ENCODE data around the gene SLC7A5. TPM values are rescaled to one million over a fixed set of nuclear protein-coding genes. Genes with fewer than 3 reads are reported as not detected.

SLC7A5 gene
- total and polyA plus RNA-seq, 2 donors (not counting 3 experiments of a cell fraction or from before 2014, with no cell fraction given): 14.1 to 29.2 TPM

- dilution Hi-C loops (cut with MboI; ENCODE audit: extremely low pct_ligation_motif_present, low sequenced_read_pairs) (no loop called here), intact Hi-C loops (cut with micrococcal nuclease) (no loop called here)
- no peak overlapping the region for H3K4me2 ChIP-seq (ENCODE audit: insufficient read depth, low read length)
- H2AFZ ChIP-seq (ENCODE audit: low read depth, low read length): no peak overlapping the region
- no peak for TF ChIP-seq MYC (IDR thresholded peaks at IDR 0.05; ENCODE audit: low read depth, low read length)
- TF ChIP-seq, protein P1, sequence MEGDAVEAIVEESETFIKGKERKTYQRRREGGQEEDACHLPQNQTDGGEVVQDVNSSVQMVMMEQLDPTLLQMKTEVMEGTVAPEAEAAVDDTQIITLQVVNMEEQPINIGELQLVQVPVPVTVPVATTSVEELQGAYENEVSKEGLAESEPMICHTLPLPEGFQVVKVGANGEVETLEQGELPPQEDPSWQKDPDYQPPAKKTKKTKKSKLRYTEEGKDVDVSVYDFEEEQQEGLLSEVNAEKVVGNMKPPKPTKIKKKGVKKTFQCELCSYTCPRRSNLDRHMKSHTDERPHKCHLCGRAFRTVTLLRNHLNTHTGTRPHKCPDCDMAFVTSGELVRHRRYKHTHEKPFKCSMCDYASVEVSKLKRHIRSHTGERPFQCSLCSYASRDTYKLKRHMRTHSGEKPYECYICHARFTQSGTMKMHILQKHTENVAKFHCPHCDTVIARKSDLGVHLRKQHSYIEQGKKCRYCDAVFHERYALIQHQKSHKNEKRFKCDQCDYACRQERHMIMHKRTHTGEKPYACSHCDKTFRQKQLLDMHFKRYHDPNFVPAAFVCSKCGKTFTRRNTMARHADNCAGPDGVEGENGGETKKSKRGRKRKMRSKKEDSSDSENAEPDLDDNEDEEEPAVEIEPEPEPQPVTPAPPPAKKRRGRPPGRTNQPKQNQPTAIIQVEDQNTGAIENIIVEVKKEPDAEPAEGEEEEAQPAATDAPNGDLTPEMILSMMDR (IDR thresholded peaks at IDR 0.05; ENCODE audit: extremely low read depth in 1 of 2, insufficient read depth in 1 of 2, low read depth in 1 of 2, low read length in 2 of 2): no peak
- TF ChIP-seq POLR2AphosphoS5 (IDR thresholded peaks at IDR 0.05; ENCODE audit: insufficient read depth, low read depth, low read length): no peak
- no peak for TF ChIP-seq FOS (IDR thresholded peaks at IDR 0.05; ENCODE audit: borderline replicate concordance, insufficient read depth, low read length)
- no peak for TF ChIP-seq POLR2A (IDR thresholded peaks at IDR 0.05; ENCODE audit: low read depth, low read length)
- TF ChIP-seq GATA2 (IDR thresholded peaks at IDR 0.05; ENCODE audit: insufficient read depth, insufficient read length, low read depth, low read length): no peak
- no peak for TF ChIP-seq EZH2 (IDR thresholded peaks at IDR 0.05; ENCODE audit: borderline replicate concordance, low read depth, low read length, severe bottlenecking)
- no peak for TF ChIP-seq MAX (IDR thresholded peaks at IDR 0.05; ENCODE audit: insufficient read depth, insufficient read length)
- no peak for TF ChIP-seq JUN (IDR thresholded peaks at IDR 0.05; ENCODE audit: borderline replicate concordance, insufficient read depth, insufficient read length, low read depth)
- no peaks in the 10 kb centered on the region for H3K79me2 ChIP-seq (ENCODE audit: control insufficient read depth, insufficient read depth, low read length)
- FAIRE-seq: no peak
- H3K36me3 ChIP-seq (ENCODE audit: control insufficient read depth in 2 of 2, extremely low read depth in 1 of 2, insufficient read depth in 2 of 2, low read length in 2 of 2): no peaks in the 10 kb centered on the region
- peaks cover 0 to 2% of the 10 kb centered on the region in 2 experiments for H3K27me3 ChIP-seq (ENCODE audit: control insufficient read depth in 2 of 2, insufficient read depth in 2 of 2, low read length in 2 of 2)
- POLR2A ChIA-PET: no interaction called here
- BruUV-seq (replicated peaks): no TSS peak
- no peak overlapping the region for H3K27ac ChIP-seq (ENCODE audit: insufficient read depth, low read depth, low read length)
- H4K20me1 ChIP-seq (replicated peaks; ENCODE audit: control insufficient read depth, extremely low read depth, insufficient read depth, low read length): no peaks in the 10 kb centered on the region
- CTCF ChIA-PET: interaction anchor here (0.9 to 1.6 kb wide), 4 partner anchors 12 to 42 kb away, joined by 3 to 5 read pairs (median 4); no protein-coding TSS in a partner anchor
- H3K9me1 ChIP-seq (replicated peaks; ENCODE audit: control insufficient read depth, extremely low read depth, insufficient read depth, low read length): no peaks in the 10 kb centered on the region
- no peaks in the 10 kb centered on the region for H3K9me3 ChIP-seq (replicated peaks; ENCODE audit: control insufficient read depth, insufficient read depth, low read length)
- no peak overlapping the region for H3K4me3 ChIP-seq (replicated peaks in 1 of 3; ENCODE audit: insufficient read depth in 1 of 3, low read depth in 1 of 3, low read length in 3 of 3)
- no peak overlapping the region for H3K9ac ChIP-seq (replicated peaks; ENCODE audit: extremely low read depth, insufficient read depth, low read length)
- no peak for DNase-seq (ENCODE audit: low read depth, low spot score)
- no peaks in the 10 kb centered on the region for H3K4me1 ChIP-seq (ENCODE audit: control insufficient read depth, extremely low read depth, insufficient read depth, low read length)
These were observed 47.8 kb downstream of the SLC7A5 start for GRCh38 chr16:87821376-87822107.
